Measurements from ENCODE around the gene OR8D1.

DNA sequence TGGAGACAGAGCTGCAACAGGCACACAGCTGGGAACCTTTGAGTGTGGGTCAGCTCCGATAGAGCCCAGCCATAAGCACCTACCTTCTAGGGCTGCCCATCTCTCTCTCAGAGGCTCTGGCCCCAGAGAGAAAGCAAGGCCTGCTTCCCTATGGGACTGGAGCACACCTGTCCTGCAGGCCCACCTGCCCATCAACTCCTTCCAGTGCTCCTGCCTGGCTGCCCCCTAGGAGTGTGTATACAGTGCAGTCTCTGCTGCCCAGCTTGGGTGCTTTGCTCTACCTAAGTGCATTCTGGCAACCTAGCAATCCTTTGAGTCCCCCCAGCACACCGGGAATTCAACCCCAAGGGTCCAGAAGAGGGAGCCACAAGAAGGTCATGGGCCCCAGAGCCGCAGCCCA lies 36.5 kb downstream of the OR8D1 start:
- TF ChIP-seq, protein P1, sequence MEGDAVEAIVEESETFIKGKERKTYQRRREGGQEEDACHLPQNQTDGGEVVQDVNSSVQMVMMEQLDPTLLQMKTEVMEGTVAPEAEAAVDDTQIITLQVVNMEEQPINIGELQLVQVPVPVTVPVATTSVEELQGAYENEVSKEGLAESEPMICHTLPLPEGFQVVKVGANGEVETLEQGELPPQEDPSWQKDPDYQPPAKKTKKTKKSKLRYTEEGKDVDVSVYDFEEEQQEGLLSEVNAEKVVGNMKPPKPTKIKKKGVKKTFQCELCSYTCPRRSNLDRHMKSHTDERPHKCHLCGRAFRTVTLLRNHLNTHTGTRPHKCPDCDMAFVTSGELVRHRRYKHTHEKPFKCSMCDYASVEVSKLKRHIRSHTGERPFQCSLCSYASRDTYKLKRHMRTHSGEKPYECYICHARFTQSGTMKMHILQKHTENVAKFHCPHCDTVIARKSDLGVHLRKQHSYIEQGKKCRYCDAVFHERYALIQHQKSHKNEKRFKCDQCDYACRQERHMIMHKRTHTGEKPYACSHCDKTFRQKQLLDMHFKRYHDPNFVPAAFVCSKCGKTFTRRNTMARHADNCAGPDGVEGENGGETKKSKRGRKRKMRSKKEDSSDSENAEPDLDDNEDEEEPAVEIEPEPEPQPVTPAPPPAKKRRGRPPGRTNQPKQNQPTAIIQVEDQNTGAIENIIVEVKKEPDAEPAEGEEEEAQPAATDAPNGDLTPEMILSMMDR (IDR thresholded peaks at IDR 0.05): no peak
- TF ChIP-seq CBFB (CRISPR knock-in tag; IDR thresholded peaks at IDR 0.05; ENCODE audit: low read depth) (no peak), ATF3 (CRISPR knock-in tag; conservative IDR thresholded peaks at IDR 0.05) (no peak), TEAD1 (CRISPR knock-in tag; IDR thresholded peaks at IDR 0.05) (no peak), ZNF232 (CRISPR knock-in tag; IDR thresholded peaks at IDR 0.05) (no peak), ATF2 (CRISPR knock-in tag; IDR thresholded peaks at IDR 0.05; ENCODE audit: borderline replicate concordance, low read depth) (no peak), FOXJ3 (CRISPR knock-in tag; IDR thresholded peaks at IDR 0.05; ENCODE audit: borderline replicate concordance) (no peak), NR1H2 (CRISPR knock-in tag; IDR thresholded peaks at IDR 0.05) (no peak), ETV6 (CRISPR knock-in tag; IDR thresholded peaks at IDR 0.05) (no peak), NR3C1 (CRISPR knock-in tag; conservative IDR thresholded peaks at IDR 0.05; ENCODE audit: low read depth) (no peak), ZNF416 (CRISPR knock-in tag; IDR thresholded peaks at IDR 0.05) (no peak), ZBTB21 (CRISPR knock-in tag; IDR thresholded peaks at IDR 0.05; ENCODE audit: borderline replicate concordance) (no peak)
- TF ChIP-seq, protein P2, sequence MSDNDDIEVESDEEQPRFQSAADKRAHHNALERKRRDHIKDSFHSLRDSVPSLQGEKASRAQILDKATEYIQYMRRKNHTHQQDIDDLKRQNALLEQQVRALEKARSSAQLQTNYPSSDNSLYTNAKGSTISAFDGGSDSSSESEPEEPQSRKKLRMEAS (CRISPR knock-in tag; IDR thresholded peaks at IDR 0.05): no peak
- TF ChIP-seq, protein P3, sequence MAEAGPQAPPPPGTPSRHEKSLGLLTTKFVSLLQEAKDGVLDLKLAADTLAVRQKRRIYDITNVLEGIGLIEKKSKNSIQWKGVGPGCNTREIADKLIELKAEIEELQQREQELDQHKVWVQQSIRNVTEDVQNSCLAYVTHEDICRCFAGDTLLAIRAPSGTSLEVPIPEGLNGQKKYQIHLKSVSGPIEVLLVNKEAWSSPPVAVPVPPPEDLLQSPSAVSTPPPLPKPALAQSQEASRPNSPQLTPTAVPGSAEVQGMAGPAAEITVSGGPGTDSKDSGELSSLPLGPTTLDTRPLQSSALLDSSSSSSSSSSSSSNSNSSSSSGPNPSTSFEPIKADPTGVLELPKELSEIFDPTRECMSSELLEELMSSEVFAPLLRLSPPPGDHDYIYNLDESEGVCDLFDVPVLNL (CRISPR knock-in tag; IDR thresholded peaks at IDR 0.05; ENCODE audit: borderline replicate concordance, low read depth): no peak
